A673 (cell line): ENCODE results near the gene ARAP3.

Experiments
- CTCF ChIP-seq: fragments of 300-800, 200-600 bp; sonication (generic); conservative IDR thresholded peaks from 2 replicates; pipeline ENCODE4 v1.5.1; 2017; ENCODE audit warnings: low read depth, mild to moderate bottlenecking, antibody characterized with exemption, low read length, moderate library complexity, mixed read lengths
- EZH2 ChIP-seq: fragments of 200-600 bp; sonication (generic); IDR thresholded peaks from 2 replicates; pipeline ENCODE4 v1.6.1; 2017; ENCODE audit warnings: borderline replicate concordance, low read depth, mild to moderate bottlenecking, mixed read lengths, antibody characterized with exemption, low read length; ENCODE audit not compliant: poor library complexity, severe bottlenecking

GRCh38 chr5:141665995-141666940 is 15.8 kb downstream of the ARAP3 start:
- no peak for TF ChIP-seq CTCF
- TF ChIP-seq EZH2 = no peak
